Stimulated activated CD4-positive, alpha-beta T cell treated with anti-CD3 and anti-CD28 coated beads, TNF-alpha, amount 100 ng/mL, for 4 hours (primary cell): Measurements from ENCODE around the gene PDZD2.

ENCODE experiments used
- DNase-seq, 3 experiments: peaks; one replicate each; pipeline ENCODE4 v3.0.0-alpha.2; 2020; ENCODE audit warnings: low read depth in 3 of 3

PDZD2 gene

DNA sequence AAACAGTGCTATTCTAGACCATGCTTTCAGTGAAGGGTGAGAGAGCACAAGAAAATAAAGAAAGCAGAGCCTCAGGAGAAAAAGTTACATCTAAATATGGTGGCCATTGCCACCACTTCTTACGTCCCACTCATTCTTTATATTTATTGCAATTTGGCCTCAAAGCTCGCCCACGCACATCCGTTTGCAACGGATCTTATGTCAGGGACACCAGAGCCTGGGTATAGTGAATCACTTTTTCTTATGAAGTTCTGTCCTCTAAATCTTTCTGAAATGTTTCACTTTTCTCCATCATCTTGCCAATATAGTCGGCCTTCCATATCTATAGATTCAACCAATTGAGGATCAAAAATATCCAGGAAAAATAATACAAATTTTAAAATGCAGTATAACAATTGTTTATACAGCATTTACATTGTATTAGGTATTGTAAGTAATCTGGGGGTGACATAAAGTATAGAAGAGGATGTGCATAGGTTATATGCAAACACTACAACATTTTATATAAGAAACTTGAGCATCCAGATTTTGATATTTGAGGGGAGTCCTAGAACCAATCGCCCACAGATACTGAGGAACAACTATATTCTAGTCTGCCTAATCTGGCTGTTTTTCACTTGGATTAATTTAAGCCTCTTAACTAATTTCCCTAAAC is 500.0 kb downstream of the PDZD2 start:
- DNase-seq = peak; percentile 37 to 52 (median 44)

DNA sequence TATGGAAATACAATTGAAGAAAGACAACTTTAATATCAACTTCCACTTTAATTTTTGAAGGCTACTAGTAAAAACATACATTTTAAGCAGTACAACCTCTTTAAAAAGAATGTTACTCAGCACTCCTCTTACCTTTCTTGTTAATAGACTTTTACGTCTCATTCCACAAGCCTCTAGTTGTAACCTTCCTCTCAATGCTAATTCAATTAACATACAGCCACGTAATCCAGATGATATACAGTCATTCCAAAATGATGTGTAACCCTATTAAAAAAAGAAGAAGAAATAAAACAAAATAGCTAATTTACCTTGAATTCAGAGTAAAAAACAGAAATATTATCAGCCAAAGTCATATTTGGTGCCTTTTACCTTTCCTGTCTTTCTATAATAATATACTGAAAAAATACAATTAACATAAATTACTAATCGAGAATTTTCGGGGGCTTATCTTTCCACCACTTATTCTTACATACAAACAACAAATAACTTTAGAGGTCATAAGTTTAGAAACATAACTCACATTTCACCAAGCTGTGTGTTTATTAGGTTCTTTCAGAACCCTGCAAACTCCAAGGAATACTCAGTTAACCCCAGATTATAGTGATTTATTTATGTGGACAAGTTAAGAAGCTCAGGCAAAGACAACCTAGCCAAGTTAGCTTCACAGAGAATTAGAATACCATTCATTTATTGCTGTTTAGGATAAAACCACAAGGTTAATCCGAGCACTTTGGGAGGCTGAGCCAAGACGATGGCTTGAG is 504.9 kb downstream of the PDZD2 start:
- no peak for DNase-seq

DNA sequence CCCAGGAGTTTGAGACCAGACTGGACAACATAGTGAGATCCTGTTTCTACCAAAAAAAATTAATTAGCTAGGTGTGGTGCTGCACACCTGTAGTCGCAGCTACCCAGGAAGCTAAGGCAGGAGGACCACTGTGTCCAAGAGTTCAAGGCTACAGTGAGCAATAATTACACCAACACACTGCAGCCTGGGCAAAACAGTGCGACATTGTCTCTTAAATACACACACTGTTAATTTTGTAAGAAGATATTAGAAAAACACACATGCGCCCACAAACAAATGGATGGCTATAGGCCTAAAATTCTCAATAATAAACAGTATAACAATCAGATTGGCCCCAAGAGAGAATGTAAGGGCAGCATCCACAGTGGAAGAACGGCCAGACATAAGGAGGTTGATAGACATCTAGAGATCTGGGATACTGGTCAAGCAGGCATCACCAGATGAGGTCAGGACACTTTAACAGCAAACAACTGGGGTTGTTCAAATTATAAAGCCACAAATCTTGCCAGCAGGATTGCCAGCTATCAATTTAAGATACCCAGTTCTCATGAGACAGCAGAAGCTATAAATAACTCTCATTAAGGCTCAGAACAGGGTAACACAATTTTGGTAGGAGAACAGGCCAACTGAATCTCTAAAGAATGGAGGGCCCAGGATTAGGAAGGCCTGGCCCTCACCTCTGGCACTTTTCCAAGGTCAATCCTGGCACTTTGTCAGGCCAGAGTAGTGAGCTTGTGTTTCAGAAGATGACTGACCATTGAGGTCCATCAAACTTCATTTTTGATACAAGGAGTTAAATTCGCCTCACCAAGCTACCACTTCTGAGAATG is 505.7 kb downstream of the PDZD2 start:
- no peak for DNase-seq

DNA sequence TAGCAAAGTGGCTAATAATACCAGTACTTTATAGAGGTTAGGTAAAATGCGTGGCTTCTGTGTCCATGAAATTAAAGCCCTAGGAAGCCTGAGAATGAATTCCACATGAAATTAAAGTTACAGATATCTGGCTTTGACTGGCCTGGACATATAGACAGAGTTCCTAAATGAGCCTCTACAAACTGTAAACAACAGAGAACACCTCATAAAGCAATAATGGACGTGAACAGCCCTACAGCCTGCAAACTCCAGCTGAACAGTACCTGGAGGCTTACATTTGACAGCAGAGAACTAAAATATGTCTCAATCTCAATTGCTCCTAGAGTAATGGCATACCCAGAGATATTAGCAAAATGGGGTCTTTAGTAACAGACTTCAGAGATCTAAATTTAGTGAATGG is 506.4 kb downstream of the PDZD2 start:
- DNase-seq = no peak

DNA sequence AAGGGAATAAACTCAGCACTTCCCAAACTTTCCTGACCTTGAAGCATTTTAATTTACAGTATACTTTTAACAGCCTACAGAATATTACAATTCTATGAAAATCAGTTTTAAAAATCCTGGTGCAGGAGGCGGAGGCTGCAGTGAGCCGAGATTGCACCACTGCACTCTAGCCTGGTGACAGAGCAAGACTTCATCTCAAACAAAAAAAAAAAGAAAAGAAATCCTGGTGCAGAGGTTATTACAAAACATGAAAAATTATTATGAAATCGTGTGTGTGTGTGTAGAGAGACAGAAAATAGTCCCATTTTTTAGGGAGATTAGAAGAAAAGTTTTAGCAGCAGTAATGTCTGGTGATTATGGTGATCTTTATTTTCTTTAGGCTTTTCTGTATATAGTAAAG is 508.3 kb downstream of the PDZD2 start:
- DNase-seq = no peak

DNA sequence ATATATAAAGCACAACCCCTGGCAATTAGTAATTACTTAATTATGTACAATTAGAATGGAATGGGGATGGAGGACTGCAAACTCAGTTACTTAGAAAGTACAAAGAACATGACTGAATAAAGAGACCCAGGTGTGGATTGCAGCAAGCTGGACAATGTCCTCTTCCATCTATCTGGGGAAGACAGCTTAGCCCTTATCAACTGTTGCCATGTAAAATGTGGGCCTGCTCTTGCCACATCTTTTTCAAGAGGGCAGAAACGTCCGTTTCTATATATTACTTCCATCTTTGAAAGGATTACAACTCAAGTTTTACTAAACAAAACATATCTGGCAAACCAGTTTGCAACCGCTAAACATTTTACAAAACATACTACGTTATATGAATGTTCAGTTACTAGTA is 509.0 kb downstream of the PDZD2 start:
- no peak for DNase-seq

DNA sequence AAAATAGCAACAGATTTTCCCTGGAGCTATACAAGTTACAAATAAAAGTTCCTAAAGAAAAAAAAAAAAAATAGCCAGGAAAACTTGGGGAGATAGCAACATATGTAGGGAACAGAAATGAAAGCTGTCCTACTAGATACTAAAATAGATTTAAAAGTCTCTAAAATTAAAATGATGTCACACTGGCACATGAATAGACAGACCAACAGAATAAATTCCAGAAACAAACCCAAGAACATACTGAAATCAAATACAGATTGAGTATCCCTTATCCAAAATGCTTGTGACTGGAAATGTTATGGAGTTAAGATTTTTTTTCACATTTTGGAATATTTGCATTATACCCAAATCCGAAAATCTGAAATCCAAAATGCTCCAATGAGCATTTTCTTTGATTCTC is 511.4 kb downstream of the PDZD2 start:
- no peak for DNase-seq

DNA sequence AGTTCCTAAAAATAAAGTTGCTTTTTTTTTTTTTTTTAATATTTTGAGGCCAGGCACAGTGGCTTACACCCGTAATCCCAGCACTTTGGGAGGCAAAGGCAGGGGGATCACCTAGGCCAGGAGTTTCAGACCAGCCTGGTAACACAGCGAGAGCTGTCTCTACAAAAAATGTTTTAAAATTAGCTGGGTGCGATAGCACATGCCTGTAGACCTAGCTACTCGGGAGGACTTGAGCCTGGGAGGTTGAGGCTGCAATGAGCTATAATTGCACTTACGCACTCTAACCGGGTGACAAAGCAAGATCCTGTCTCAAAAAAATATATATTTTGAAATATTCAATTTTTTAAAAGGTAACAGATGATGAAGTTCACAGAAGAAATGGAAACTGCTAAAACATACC is 512.3 kb downstream of the PDZD2 start:
- DNase-seq = no peak

DNA sequence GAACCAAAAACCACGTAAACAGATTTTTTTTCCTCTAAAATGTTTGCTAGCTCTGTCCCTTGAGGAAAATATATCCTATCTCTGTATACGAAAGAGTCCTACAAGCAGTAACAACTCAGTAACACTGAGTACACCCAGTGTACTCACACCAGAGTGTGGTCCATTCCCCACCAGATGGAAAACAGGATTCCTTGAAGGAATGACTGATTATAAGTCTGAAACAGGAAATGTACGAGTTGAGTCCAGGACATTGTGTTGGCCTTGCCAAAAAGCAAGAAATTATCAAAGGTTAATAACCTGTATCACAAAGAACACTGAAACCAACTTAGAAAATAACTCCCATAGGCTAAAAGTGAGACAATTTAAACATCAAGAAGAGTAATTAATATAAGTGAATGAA is 514.8 kb downstream of the PDZD2 start:
- DNase-seq = no peak

DNA sequence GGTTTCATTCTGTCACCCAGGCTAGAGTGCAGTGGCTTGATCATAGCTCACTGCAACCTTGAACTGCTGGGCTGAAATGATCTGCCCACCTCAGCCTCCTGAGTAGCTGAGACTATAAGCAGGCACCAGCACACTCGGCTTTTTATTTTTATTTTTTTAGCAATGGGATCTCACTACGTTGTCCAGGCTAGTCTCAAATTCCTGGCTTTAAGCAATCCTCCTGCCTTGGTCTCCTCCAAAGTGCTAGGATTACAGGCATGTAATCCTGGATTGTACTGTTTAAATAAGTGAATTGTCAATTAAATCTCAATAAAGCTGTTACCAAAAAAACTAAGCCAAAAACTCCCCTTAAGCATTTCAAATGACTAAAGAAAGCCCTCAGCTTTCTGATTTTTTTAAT is 516.3 kb downstream of the PDZD2 start:
- DNase-seq = no peak

DNA sequence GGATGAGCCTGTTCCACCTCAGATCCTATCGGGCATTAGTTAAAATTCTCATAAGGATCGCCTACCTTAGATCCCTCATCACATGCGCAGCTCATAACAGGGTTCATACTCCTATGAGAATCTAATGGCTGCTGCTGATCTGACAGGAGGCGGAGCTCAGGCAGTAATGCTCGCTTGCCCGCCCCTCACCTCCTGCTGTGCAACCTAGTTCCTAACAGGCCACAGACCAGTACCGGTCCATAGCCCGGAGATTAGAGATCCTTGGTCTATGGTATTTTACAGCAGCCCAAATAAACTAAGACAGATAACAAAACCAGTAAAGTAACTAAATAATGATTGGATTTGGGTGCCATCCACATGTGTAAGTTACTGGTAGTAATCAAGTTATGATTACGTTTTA is 517.7 kb downstream of the PDZD2 start:
- DNase-seq = no peak

DNA sequence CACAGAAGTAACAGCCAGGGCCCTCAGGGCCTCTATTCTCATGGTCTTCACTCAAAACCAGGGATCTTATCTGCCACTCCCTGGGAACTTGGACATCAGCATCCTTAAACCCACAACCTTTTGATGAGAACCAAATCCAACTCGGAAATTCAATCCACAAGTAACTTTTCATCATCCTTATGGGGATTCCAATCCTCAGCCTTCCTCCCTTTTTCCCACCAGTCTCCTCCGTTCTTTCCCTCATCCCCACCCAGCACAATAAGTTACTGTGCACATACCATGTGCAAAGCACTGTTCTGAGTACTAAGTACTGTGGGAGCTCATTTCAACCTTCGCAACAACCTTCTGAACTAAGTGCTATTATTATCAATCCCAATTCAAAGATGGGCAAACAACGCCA is 518.1 kb downstream of the PDZD2 start:
- DNase-seq = no peak

DNA sequence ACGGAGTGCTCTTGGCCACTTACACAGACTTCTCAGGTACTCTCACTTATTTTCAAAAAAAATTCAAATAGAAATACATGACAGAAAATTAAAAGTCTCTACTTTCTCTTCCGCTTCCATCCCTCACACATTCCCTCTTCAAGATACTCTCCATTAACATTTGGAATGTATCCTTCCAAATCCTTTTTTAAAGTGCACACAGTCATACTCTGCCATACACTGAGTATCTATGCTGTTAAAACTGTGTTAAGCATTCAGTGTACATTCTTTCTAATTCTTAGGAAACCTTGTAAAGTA is 519.7 kb downstream of the PDZD2 start:
- no peak for DNase-seq

DNA sequence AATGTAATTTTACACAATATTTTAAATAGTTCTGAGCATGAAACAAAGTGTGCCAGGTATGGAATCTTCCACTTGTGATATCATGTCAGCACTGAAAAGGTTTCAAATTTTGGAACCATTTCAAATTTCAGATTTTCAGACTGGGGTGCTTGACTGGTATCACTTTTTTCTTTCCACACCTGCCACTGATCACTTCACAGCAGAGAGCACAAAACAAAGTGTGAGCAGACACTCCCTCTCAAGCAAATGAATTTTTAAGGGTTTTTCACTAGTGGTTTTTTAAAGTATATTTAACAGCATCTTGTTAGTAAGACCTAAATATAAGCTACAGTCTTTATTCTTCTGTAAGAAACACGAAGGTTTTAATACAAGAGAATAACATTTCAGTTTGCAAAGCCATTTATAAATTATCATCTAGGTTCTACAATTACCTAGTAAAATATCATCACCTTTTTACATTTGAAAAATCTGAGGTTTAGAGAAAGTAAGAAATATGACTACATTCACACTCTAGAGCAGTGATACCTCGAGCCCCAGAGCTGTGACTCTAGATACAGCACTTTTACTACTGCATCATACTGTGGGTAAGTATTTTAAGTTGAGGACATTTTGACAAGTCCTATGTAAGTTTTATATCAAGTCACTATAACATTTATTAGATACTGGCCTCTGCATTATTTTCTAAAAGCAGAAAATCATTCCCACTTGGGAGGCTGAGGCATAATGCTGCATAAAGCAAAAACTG is 520.6 kb downstream of the PDZD2 start:
- no peak for DNase-seq

DNA sequence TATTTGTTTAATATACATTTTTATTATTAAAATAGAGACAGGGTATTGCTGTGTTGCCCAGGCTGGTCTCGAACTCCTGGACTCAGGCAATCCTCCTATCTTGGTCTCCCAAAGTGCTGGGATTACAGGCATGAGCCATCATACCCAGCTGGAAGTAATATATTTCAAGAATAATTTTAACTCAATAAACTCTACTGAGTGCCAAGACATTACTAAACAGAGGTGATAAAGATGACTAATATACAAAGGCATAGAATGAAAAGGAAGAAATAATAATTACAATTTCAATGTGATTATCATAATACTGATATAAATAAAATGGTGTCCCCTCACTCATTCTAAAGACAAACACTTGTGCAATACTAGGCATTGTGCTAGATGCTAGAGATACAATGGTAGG is 521.3 kb downstream of the PDZD2 start:
- no peak for DNase-seq
